AG04450 (cell line): Measurements from ENCODE around the gene CFAP97D2. TPM values are rescaled to one million over a fixed set of nuclear protein-coding genes. Genes with fewer than 3 reads are reported as not detected.
"Not testable (repeated sequence)": the region's sequence is repeated elsewhere in the genome, so short reads cannot be mapped to it uniquely, and the experiment has no call there.

Experiments
- CTCF ChIA-PET: fragments of 300-600, 350-600 bp; formaldehyde crosslinking; extraction: SDS; loops from one replicate; lab custom pipeline; 2022; ENCODE audit warnings: antibody characterized with exemption, inconsistent platforms; lab: Charles Lee
- POLR2A ChIA-PET: fragments of 350-600 bp; formaldehyde crosslinking; extraction: SDS; loops from one replicate; lab custom pipeline; 2021; ENCODE audit warnings: antibody characterized with exemption, inconsistent platforms; lab: Yijun Ruan, JAX
- DNase-seq: peaks from one replicate; pipeline ENCODE4 v3.0.0-alpha.2; 2011; ENCODE audit warnings: low read depth, low spot score
- H3K27ac ChIP-seq: one replicate; pipeline ENCODE4 v1.5.1; 2012; ENCODE audit warnings: low read depth, low read length, control low read depth
- H3K27me3 ChIP-seq: one replicate; pipeline ENCODE4 v1.6.0; 2012; ENCODE audit warnings: low read length; ENCODE audit not compliant: control insufficient read depth, insufficient read depth
- H3K4me3 ChIP-seq: 2 replicates; pipeline ENCODE4 v1.5.1; 2011; ENCODE audit warnings: mild to moderate bottlenecking, low read depth, low read length, control low read depth
- H3K9me3 ChIP-seq: 2 replicates; pipeline ENCODE4 v1.5.1; 2012; ENCODE audit warnings: low read length; ENCODE audit not compliant: control insufficient read depth, insufficient read depth
- polyA plus RNA-seq: library from polyadenylated mRNA; depleted of rRNA; stranded (reverse); fragments of >200 nt; gene quantifications from 2 replicates; pipeline ENCODE4 v1.2.3, GENCODE V29; 2011
- TF ChIP-seq, protein P1 (sequence below): IDR thresholded peaks from 2 replicates; pipeline ENCODE4 v1.5.1; 2011; ENCODE audit warnings: low read depth, low read length, control low read depth, inconsistent platforms

CFAP97D2 gene
- polyA plus RNA-seq, 1 experiment: not detected

DNA sequence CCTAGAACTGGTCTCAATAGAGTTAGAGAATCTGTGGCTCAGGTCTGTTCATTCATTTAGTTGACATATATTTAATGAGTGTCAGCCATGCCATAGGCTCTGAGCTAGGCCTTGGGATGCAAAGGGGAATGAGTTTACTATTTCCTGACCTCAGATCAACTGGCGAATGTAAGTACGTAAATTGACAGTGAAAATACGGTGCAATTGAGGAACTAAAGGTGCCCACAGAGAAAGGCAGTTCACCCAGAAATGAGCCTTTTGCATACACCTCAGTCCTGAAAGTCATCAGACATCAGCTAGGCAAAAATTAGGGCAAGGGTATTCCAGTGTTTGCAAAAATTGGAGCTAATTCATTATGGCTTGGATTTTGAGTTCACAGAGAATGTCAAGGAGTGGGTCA is 81.8 kb downstream of the CFAP97D2 start:
- Histone ChIP-seq H3K4me3 (no peak overlapping the region), H3K9me3 (no peaks in the 10 kb centered on the region), H3K27ac (no peak overlapping the region), H3K27me3 (no peaks in the 10 kb centered on the region)
- CTCF ChIA-PET: no interaction called here
- DNase-seq: no peak
- POLR2A ChIA-PET: no interaction called here
- TF ChIP-seq, protein P1, sequence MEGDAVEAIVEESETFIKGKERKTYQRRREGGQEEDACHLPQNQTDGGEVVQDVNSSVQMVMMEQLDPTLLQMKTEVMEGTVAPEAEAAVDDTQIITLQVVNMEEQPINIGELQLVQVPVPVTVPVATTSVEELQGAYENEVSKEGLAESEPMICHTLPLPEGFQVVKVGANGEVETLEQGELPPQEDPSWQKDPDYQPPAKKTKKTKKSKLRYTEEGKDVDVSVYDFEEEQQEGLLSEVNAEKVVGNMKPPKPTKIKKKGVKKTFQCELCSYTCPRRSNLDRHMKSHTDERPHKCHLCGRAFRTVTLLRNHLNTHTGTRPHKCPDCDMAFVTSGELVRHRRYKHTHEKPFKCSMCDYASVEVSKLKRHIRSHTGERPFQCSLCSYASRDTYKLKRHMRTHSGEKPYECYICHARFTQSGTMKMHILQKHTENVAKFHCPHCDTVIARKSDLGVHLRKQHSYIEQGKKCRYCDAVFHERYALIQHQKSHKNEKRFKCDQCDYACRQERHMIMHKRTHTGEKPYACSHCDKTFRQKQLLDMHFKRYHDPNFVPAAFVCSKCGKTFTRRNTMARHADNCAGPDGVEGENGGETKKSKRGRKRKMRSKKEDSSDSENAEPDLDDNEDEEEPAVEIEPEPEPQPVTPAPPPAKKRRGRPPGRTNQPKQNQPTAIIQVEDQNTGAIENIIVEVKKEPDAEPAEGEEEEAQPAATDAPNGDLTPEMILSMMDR: no peak

DNA sequence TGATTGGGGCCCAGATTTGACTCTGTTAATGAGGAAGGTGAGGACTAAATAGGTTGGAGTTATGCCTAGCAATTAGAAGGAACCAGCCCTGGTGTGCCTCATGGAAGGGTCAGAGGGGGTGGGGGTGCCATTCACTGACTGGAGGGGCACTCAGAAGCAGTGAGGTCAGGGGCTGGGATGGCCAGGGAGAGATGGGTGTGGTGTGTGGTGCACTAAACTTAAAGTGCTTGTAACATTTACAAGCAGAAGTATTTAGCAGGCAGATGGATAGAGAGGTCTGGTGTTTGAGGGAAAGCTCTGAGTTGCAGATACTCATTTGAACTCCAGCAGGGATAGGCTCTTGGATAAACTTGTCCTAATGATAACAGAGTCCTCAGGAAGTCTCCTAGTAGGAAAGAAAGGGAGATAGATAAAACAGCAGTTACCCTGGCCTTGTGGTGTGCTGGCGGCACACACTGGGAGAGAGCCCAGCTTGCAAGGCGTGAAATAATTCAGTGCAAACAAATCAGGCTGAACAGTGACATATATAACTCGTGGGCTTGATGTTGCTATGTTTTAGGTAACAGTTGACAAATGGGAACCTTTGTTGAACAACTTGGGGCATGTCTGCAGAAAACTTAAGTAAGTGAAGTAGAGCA is 82.4 kb downstream of the CFAP97D2 start:
- Histone ChIP-seq H3K27me3 (no peaks in the 10 kb centered on the region), H3K4me3 (no peak overlapping the region), H3K9me3 (no peaks in the 10 kb centered on the region), H3K27ac (no peak overlapping the region)
- TF ChIP-seq, protein P1: no peak
- POLR2A ChIA-PET: no interaction called here
- DNase-seq: no peak
- CTCF ChIA-PET: no interaction called here

DNA sequence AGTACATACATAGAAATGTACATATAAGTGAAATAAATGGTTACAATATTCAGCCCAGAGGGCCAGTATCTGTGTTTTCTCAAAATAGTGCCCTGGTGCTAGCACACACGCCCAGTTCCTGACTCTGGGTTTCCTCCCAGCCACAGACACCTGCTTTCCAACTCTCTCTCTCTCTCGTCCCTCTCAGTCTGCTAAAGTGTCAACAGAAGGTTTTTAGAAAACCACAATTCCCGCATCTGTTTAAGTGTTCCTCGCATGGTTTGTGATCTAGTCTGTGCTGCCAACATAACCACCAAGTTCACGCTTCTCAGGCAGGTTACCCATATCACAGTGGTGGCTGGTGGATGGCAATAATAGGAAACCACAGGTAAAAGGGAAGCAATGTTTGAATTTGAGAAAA is 84.5 kb downstream of the CFAP97D2 start:
- no peak for DNase-seq
- ChIA-PET CTCF (no interaction called here), POLR2A (no interaction called here)
- H3K27me3 ChIP-seq: no peaks in the 10 kb centered on the region
- TF ChIP-seq, protein P1: no peak
- H3K9me3 ChIP-seq: no peaks in the 10 kb centered on the region
- no peak overlapping the region for H3K4me3 ChIP-seq
- H3K27ac ChIP-seq: no peak overlapping the region

DNA sequence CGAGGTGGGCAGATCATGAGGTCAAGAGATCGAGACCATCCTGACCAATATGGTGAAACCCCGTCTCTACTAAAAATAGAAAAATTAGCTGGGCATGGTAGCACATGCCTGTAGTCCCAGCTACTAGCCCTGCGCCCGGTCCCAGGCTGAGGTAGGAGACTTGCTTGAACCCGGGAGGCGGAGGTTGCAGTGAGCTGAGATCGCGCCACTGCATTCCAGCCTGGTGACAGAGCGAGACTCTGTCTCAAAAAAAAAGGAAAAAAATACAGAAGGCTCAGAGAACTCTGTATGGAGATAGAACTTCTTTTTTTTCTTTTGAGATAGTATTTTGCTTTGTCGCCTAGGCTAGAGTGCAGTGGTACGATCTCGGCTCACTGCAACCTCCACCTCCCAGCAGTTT is 85.3 kb downstream of the CFAP97D2 start:
- DNase-seq, POLR2A ChIA-PET, H3K9me3 ChIP-seq, CTCF ChIA-PET, H3K4me3 ChIP-seq, H3K27me3 ChIP-seq: not testable (repeated sequence)
- peak overlapping the region; percentile 52 for H3K27ac ChIP-seq

DNA sequence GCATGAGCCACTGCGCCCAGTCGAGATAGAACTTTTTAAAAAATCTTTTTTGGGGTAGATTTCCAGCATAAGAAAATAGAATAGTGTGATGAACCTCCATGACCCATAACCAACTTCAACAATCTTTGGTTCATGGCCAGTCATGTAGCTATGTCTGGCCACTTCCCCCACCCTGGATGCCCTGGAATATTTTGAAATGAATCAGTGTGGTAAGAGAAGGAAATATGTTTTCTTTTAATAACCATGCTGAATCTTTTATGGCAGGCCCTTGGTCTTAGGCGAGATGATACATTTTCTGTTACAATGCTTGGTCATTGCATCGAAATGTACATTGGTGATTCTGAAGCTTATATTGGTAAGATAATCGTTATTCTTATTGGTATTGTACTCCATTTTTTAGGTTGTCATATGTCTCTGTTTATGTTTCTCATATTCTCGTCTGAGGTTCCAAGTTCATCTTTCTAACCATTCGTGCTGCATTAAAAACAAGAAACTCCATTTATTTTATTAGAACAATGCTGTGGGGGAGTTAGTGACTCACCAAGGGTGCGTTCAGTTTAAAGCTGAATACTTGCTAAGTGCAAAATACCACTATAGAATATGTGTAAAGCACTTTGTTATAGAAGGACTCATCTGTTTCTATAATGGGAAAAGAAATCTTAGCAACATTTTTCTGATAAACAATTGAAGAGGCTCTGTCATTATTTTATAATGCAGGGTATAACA is 86.0 kb downstream of the CFAP97D2 start:
- H3K4me3 ChIP-seq: no peak overlapping the region
- CTCF ChIA-PET: no interaction called here
- H3K27ac ChIP-seq: peak overlapping the region; percentile 41

More for the DNA sequence above, 86.0 kb downstream of the CFAP97D2 start:
- TF ChIP-seq, protein P1: no peak
- POLR2A ChIA-PET: interaction anchor here (0.5 to 1.0 kb wide), 2 partner anchors 16 to 75 kb away, joined by 3 to 5 read pairs; partner anchors contain the start of gene UPF3A
- no peak for DNase-seq
- Histone ChIP-seq H3K9me3 (no peaks in the 10 kb centered on the region), H3K27me3 (no peaks in the 10 kb centered on the region)
